NCI-H146 (cell line): ENCODE data around the gene SMCHD1.
"Not testable (repeated sequence)": the region's sequence is repeated elsewhere in the genome, so short reads cannot be mapped to it uniquely, and the experiment has no call there.

Source experiments
- DNase-seq: peaks from one replicate; lab custom pipeline; 2025; lab: John Stamatoyannopoulos, UW

The SMCHD1 gene

DNA sequence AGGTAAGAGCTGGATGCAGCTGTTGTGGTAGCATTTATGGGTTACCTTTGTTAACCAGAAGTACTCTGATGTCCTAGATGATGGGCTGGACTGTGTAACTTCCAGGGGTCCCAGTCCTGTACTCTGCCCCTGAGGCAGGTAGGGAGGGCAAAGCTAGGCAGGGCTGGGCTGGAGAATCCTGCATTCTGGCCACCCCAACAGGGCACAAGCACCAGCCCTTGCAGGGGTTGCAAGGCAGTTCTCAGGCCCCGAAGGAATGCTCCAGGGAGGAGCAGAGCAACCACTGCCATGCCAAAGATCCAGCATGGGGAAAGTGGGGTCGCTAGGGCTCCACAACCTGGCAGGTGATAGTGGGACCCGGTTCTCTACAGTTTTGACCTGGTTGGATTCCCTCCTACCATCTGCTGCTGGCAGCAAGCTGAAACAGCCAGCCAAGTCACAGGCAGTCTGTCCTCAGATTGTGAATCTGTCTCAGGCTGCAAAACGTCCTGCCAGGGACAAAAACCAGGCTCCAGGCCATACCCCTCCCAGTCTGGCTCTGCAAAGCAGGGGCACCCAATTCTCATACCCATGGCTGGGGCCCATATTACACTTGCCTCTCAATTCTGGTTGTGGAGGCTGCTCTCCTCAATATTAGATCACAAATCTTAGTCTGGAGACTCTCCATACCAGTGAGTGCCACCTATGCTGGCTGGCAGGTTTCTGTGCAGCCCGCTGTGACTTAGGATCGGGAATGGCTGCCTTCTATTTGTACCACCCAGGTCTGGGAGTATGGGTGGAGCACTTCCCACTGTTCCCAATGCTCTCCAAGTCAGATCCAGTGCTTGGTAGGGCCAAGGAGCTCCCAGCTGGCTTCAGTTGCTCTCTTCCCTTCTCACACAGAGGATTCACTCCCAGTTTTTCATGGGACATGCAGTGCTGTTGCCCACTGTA is 61.1 kb downstream of the SMCHD1 start:
- DNase-seq, result no peak

DNA sequence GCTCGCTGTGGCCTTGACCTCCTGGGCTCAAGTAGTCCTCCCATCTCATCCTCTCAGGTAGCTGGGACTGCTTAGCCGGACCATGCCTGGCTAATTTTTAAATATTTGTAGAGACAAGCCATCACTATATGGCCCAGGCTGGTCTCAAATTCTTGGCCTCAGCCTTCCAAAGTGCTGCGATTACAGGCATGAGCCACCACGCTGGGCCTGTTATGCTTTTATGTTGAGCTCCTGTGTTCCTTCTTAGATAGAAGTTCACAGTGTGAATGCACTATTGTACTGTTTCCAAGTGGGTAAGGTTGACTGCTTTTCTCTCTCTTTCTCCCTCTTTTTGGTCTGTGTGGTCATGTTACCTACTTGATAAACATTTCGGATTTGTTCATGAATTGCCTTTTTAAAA is 61.9 kb downstream of the SMCHD1 start:
- no peak for DNase-seq

DNA sequence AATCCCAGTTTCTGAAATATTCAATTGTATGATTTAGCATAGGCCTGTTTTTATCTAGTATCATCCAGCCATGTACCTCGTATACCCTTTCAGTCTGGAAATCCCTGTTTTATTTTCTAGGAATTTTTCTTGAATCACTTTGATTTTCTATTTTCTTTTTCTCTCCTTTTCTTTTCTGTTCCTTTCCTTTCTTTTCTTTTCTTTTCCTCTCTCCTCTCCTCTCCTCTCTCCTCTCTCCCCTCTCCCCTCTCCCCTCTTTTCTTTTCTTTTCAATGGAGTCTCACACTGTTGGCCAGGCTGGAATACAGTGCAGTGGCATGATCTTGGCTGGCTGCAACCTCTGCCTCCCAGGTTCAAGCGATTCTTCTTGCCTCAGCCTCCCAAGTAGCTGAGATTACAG is 63.5 kb downstream of the SMCHD1 start:
- no peak for DNase-seq

- no peak for DNase-seq
These were observed 67.7 kb downstream of the SMCHD1 start for GRCh38 chr18:2723207-2723606.

DNA sequence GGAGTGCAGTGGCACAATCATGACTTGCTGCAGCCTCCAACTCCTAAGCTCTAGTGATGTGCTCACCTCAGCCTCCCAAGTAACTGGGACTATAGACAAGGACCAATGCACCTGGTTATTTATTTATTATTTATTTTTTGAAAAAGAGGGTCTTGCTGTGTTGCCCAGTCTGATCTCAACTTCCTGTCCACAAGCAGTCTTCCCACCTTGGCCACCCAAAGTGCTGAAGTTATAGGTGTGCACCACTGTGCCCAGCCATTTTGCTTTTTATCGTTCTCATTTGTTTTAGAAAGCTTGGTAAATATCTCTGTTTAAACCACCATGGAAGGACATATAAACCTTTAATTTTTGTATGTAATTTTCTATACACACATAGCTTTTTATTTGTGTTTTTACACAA is 74.2 kb downstream of the SMCHD1 start:
- DNase-seq, result no peak

- no peak for DNase-seq
These were observed 81.3 kb downstream of the SMCHD1 start for GRCh38 chr18:2736823-2737222.

DNA sequence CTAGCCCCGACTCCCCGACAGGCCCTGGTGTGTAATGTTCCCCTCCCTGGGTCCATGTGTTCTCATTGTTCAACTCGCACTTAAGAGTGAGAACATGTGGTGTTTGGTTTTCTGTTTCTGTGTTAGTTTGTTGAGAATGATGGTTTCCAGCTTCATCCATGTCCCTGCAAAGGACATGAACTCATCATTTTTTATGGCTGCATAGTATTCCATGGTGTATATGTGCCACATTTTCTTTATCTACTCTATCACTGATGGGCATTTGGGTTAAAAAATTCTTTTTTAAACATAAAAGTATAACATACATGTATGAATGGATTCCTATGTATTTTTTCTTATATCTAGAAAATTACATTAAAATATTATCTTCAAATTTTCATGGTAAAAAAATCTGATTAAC is 84.6 kb downstream of the SMCHD1 start:
- not testable (repeated sequence) for DNase-seq

- DNase-seq, result no peak
These were observed 90.7 kb downstream of the SMCHD1 start for GRCh38 chr18:2746274-2746673.

GRCh38 chr18:2758309-2758708 is 102.8 kb downstream of the SMCHD1 start:
- DNase-seq, result no peak

DNA sequence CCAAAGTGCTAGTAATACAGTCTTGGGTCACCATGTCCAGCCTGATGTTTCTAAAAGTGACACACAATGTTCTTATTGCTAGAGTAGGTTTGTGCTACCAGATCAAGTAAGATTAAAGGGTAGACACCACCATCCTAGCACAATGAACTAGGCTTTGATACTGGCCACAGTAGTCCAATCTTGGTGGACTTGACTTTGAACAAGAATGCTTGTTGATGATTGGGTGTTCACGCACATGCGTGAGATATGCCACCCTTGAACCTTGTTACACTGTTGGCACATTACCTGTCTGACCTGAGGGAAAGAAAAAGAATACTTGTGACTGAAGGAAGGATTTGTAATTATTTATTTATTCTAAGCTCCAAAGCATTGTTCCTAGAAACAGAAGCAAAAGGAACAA is 119.1 kb downstream of the SMCHD1 start:
- DNase-seq, result no peak

GRCh38 chr18:2776601-2777000 is 121.1 kb downstream of the SMCHD1 start:
- no peak for DNase-seq

GRCh38 chr18:2777241-2777640 is 121.7 kb downstream of the SMCHD1 start:
- DNase-seq, result no peak

DNA sequence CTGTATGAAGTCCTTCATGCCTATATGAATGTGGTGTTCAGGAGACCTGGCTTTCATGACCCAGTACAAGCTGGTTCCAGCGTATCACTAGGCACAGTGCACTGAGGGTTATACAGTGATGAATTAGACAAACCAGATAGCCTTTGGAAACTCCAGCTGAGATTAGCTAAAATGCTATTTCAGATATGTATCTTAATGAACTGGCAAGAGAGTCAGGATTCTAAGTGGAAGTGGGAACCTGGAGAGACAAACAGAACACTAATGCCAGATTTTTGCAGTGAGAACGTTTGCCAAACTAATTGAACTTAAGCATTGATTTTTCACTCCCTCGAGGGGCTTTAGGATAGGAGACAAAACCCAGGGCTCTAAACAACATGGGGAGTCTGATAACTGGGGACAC is 125.2 kb downstream of the SMCHD1 start:
- DNase-seq, result no peak

GRCh38 chr18:2787225-2787624 is 131.7 kb downstream of the SMCHD1 start:
- DNase-seq, result no peak

- no peak for DNase-seq
These were observed 136.9 kb downstream of the SMCHD1 start for GRCh38 chr18:2792395-2792794.

DNA sequence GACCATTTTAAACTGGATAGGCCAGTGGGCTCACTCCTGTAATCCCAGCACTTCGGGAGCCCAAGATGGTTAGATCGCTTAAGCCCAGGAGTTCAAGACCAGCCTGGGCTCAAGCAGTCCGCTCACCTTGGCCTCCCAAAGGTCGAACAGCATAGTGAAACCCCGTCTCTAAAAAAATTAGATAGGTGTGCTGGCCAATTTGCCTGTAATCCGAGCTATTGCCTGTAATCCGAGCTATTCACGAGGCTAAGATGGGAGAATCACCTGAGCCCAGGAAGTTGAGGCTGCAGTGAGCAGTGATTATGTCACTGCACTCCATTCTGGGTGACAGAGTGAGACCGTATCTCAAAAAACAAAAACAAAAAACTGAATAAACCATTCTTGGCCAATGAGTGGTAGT is 138.6 kb downstream of the SMCHD1 start:
- no peak for DNase-seq

GRCh38 chr18:2797951-2798350 is 142.4 kb downstream of the SMCHD1 start:
- no peak for DNase-seq

DNA sequence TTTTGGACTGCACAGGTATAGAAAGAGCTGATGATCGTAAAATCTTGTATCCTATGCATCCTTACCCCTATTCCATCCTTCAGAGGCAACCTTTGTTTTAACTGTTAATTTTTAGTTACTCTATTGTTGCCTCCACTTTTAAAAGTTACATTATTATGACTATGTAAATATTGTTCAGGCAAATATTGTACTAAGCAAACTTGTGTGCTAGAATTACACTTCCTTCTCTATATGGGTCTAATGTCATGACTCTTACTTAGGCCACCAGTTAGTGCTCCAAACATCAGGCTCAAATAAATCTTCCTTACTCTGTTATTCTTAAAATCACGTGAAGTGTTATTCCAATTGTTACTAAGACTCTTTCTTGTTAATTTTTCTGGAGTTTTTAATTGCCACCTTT is 143.8 kb downstream of the SMCHD1 start:
- no peak for DNase-seq

DNA sequence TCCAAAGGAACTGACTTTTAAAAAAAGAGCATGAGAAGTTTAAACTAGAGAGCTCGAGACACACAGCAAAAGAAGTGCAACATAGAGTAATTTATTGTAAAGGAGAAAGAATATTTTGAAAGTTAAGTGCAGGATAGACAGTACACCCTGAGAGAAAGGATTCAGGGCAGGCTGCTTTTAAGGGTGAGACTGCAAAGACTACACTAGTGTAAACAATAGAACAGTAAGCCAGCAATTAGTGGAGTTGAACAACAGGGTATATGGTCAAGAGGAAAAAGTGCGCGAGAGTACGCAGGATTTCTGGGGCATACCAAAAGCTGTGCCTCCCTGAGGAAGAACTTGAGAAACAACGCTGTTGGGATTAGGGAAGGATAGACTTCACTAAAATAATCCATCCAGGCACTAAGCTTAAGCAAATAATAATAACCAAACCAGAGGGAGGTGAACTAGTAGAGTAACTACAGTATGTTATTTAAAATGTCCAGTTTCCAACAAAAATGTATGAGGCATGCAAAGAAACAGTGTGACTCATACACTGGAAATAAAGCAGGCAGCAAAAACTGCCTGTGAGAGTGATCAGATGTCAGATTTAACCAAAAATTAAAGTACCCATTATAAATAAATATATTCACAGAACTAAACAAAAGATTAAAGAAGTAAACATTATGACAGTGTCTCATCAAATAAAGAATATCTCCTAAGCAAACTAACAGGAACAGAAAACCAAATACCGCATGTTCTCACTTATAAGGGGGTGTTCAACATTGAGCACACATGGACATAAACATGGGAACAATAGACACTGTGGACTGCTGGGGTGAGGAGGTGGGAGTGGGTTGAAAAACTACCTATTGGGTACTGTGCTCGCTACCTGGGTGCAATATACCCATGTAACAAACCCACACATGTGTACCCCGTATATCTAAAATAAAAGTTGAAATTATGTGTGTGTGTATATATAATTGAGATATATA is 150.7 kb downstream of the SMCHD1 start:
- no peak for DNase-seq

DNA sequence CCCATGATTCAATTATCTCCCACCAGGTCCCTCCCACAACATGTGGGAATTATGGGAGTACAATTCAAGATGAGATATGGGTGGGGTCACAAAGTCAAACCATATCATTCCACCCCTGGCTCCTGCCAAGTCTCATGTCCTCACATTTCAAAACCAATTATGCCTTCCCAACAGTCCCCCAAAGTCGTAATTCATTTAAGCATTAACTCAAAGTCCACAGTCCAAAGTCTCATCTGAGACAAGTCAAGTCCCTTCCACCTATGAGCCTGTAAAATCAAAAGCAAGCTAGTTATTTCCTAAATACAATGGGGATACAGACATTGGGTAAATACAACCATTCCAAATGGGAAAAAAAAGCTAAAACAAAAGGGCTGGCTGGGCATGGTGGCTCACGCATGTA is 153.1 kb downstream of the SMCHD1 start:
- DNase-seq, result not testable (repeated sequence)

- not testable (repeated sequence) for DNase-seq
These were observed 154.2 kb downstream of the SMCHD1 start for GRCh38 chr18:2809666-2810183.

GRCh38 chr18:2811416-2811815 is 155.9 kb downstream of the SMCHD1 start:
- DNase-seq, result no peak

DNA sequence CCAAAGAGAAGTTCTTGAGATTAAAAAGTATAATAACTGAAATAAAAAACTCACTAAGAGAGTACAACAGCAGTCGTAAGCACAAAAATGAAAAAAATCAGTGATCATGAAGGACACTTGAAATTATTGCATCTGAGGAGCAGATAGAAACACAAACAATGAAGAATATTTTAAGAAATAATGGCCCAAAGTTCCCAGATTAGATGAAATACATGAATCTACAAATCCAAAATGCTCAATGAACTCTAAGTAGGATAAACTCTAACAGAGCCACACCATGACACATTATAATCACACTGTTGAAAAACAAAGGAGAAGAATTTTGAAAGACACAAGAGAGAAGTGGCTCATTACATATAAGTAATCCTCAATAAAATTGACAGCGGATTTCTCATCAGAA is 159.4 kb downstream of the SMCHD1 start:
- no peak for DNase-seq
